NCI-H2107 (cell line): ENCODE data around the gene CDK14.

Experiments used
- DNase-seq: peaks from one replicate; lab custom pipeline; 2025; lab: John Stamatoyannopoulos, UW

The CDK14 gene

DNA sequence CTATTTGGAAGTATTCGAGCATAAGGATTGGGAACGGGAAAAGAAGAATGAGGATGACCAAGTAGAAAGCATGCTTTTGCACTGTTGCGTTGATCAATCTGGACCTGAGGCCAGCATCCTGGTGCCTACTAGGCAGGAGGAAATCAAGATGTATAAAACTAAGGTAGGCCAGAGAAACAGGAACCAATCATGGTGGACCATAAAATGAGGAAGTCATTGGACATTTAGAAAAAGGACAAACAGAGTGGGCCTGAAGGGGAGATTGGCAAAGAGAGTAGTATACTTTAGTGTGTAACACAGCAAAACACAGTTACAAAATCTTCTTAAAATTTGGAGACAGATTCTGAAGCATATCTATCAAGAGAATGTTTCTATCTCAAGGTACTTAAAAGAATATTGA lies 497.1 kb downstream of the CDK14 start:
- no peak for DNase-seq

- DNase-seq, result no peak
Measured at GRCh38 chr7:91098566-91098965, 502.4 kb downstream of the CDK14 start.

DNA sequence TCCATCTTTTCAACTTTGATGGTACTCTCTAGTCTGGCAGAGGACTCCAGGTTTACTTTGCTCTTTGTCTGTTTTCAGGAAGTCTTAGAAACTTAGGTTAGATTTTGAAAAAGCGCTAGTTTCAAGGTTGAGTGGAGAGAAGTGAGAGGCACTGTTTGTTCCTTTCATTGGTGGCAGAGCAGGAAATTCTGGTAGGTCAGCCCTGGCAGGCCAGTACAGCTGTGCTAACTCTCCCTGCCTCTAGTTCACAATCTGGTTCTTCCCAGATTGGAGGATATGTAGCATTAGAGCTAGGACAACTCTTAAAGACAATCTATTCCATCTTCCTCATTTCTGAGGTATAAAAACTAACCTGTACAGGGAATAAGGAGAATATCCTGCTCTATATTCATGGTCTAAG lies 507.2 kb downstream of the CDK14 start:
- DNase-seq, result no peak

GRCh38 chr7:91107460-91107859 lies 511.3 kb downstream of the CDK14 start:
- DNase-seq, result no peak

- DNase-seq, result no peak
Measured at GRCh38 chr7:91109200-91109599, 513.1 kb downstream of the CDK14 start.

DNA sequence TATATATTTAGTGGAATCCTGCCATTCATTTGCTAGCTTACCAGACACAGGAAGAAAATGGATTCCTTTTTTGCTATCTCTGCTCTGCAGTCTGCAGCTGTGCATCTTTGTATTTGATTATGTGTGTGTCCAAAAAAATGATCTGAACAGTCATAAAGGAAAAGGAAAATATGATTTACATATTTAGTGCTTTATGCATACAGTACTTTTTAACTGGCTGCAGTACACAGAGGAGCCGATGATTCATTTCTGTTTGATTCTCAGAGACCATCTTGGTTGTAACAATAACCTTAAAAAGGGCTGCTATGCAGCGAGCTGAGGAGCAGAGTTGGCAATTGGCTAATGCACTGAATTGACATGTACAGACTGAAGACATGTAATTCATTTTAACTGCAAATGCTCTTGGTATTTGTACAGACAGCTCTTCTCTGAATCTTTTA lies 516.8 kb downstream of the CDK14 start:
- no peak for DNase-seq

DNA sequence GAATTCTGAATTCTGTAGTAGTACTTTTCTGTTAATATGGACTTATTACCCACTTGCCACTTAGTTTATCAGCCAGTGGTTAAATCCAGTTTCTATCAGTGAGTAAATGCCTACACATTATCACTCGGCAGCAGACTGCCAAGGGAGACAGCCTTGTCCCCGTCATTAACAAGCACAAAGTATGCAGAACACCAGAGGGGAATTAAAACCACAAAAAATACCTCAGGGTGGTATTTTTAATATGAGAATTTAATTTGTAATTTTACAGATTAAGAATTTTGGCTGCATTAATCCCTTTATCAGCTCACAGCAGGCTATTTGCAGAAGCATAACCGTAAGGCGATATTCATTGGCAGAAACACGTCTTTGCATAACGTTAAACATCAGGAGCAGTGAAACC lies 518.1 kb downstream of the CDK14 start:
- no peak for DNase-seq

GRCh38 chr7:91126762-91127161 lies 530.6 kb downstream of the CDK14 start:
- DNase-seq, result no peak

GRCh38 chr7:91127325-91127724 lies 531.2 kb downstream of the CDK14 start:
- no peak for DNase-seq

- no peak for DNase-seq
Measured at GRCh38 chr7:91127959-91128358, 531.8 kb downstream of the CDK14 start.

DNA sequence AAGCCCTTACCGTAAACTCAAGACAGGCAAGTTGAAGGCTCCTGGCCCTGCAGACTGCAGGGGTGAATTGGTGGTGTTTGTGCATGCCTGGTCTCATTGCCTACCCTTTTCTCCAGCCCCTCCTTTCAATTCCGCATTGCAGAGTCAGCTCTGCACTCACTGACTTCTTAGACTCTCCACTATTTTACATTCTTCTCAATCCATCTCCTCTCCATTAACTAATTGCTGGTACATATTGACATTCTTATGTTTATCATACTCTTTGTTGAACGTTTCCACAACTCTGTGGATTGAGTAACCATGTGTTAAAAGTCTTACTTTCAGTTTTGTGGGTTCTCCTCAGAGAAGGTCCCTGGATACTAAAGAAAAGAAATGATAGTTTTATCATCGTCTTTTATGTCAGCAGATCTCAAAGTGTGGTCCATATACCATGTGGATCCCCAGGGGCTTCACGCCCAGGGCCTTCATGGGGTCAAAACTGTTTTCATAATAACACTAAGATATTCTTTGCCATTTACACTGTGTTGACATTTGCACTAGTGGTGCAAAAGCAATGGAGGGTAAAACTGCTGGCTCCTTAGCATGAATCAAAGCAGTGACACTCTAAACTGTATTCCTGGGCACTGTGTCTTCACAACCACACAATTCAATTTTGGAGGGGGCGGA lies 532.7 kb downstream of the CDK14 start:
- DNase-seq, result no peak

DNA sequence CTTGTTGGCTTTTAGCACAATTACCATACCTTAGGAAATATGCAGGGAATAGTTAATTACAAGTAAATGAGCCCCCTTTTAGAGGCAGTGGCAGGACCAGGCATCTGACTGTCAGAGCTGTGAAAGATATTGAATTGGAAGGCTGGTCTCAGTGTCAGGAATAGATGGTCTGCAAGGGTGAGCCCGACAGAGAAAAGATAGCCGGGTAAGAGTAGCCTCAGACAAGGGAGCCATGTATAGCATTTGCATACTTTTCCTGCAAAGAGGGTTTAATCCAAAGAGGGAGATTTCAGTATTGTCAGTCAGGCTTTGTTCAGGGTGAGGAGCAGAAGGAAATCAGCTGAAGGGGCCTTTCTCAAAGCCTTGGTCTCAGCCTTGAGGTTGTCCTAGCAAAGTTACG lies 539.2 kb downstream of the CDK14 start:
- DNase-seq, result no peak

DNA sequence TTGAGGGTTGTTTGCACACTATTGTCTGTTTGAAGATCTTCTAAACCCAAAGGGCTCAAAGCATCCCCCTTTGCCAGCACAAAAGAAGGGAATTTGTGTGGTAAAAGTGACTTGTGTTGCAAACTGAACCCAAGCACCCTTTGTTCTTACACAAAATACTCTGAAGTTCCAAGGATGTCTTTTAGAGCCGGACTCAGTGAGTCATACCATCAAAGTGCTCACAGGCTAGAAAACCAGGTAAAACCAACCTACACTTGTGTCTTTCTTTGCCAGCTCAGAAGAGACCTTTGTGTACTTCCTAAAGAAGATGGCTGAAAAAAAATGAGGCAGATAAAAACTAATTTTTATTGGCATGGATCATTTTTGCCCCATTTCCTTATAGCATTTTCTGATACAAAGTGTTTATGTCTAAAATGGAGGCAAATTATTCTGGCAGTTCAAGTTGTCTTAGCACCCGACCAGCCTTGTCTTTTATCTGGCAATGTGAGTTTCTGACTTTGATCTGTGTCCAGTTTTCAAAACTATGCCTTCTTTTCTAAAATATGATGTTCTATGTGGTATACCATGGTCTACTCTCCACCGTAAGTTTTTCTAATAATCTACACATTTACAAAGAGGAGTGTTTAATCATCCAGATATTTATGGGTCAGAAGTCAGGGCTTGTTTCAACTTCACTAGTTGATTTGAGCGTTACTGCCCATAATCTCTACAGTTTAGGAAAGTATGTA lies 539.7 kb downstream of the CDK14 start:
- no peak for DNase-seq

GRCh38 chr7:91137153-91137787 lies 541.1 kb downstream of the CDK14 start:
- DNase-seq, result no peak

GRCh38 chr7:91137788-91138368 lies 541.8 kb downstream of the CDK14 start:
- DNase-seq, result no peak

- DNase-seq, result no peak
Measured at GRCh38 chr7:91140286-91140685, 544.2 kb downstream of the CDK14 start.

DNA sequence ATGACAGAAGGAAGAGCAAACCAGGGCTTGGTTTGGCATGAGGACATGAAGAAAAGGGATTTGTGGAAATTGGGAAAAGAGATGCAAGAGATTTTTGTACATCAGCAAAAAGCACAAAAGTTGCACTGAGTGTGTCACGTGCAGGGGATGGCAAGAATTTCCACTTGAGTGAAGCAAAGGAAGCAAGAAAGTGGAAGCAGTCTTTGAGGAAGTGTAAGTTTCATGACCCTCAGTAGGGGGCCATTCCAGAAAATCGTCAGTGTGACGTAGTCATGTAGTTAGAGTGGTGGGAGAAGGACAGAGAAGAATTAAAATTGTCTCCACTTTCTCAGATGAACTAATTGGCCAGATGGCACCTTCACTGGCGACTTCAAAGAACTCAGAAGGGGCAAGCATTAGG lies 544.9 kb downstream of the CDK14 start:
- DNase-seq, result no peak

DNA sequence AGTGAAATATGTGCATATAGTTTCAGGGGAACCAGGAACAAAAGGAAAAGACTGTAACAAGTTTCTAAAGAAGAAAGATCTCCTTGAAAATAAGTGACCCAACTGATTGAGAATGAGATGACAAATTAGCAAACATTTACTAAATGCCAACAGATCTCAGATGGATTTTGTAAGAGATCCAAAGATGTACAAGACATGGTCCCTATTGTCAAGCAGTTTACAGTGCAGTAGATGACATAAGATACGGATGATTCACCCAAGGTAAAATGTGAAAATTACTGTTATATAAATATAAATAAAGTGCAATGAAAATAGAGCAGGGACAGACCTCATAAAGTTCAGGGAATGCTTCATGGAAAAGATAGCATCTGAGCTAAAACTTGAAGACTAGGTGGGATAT lies 546.6 kb downstream of the CDK14 start:
- DNase-seq, result no peak

GRCh38 chr7:91149341-91150246 lies 553.5 kb downstream of the CDK14 start:
- no peak for DNase-seq

- DNase-seq, result no peak
Measured at GRCh38 chr7:91151916-91152315, 555.8 kb downstream of the CDK14 start.

DNA sequence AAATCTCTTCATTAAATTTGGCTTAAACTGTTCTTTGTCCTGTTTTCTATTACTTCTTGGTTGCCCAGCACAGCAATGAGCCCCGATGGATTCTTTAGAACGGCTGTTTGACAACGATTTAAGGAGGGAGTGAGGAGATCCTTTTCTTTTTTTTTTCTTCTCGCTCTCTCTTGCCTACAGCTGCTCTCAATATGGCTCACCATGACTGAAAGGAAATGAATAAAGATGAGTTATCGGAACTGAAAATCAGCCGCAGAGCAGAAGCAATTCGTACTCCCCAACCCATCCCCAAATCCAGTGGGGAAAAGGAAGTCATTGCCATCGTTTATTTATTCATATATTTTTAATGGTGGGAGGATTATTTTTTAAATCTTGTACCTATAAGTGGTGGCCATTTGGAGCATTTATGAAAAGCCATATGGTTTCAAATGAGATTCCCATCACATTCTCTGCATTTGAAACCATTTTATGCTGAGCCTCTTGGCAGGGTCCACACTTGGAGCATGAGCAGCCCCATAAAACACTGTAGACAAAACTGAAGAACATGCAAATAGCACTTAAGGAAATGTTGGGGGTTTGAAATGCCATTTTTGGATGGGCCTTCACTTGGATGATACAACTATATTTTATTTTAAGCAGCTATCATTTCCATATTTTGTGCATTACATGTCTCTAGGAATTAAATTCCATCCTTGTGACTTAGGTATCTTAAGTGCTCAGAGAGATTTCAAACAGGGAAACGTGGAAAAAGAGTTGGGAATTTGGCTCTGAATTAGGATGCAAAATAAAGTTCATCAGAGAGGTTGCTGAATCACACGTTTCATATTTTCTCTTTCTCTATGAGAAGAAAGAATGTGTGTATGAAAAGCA lies 560.4 kb downstream of the CDK14 start:
- no peak for DNase-seq
